Right lobe of liver (tissue), 6 donors: ENCODE measurements around the gene MAJIN. TPM values are rescaled to one million over a fixed set of nuclear protein-coding genes. Genes with fewer than 3 reads are reported as not detected.

Source experiments
- ATAC-seq, 4 donors: fragments of 200-7000 bp; cut with Tn5 transposase; one replicate each; pipeline ENCODE4 v1.9.1; 2020; ENCODE audit warnings: mild to moderate bottlenecking in 4 of 4, moderate library complexity in 4 of 4
- DNase-seq, 3 donors: peaks; one replicate each; pipeline ENCODE4 v3.0.0-alpha.2; 2020
- H3K27ac ChIP-seq, 3 donors: fragments of 200-600 bp; one replicate each; pipeline ENCODE4 v1.8.0; 2022
- H3K27me3 ChIP-seq, 2 donors: fragments of 200-600 bp; one replicate each; pipeline ENCODE4 v1.8.0; 2022
- H3K36me3 ChIP-seq, 4 donors: fragments of 200-600 bp; sonication (generic) in 1 of 4; one replicate each; pipeline versions ENCODE4 v1.5.1 to v1.8.0; 2017 to 2022; ENCODE audit warnings: control low read depth in 1 of 4
- H3K4me1 ChIP-seq, 4 donors: fragments of 200-600 bp; sonication (generic) in 1 of 4; one replicate each; pipeline versions ENCODE4 v1.5.1 to v1.8.0; 2017 to 2022; ENCODE audit warnings: control low read depth in 1 of 4
- H3K4me3 ChIP-seq, 3 donors: fragments of 200-600 bp; one replicate each; pipeline ENCODE4 v1.8.0; 2022
- H3K9me3 ChIP-seq, 4 donors: fragments of 200-600 bp; sonication (generic) in 1 of 4; one replicate each; pipeline versions ENCODE4 v1.5.1 to v1.8.0; 2017 to 2022; ENCODE audit warnings: control low read depth in 1 of 4
- POLR2A ChIP-seq: fragments of 450-650 bp; IDR thresholded peaks from one replicate; pipeline ENCODE4 v1.6.1; 2017; ENCODE audit warnings: antibody characterized with exemption, mild to moderate bottlenecking
- WGBS: methylation state at CpG from one replicate; pipeline ENCODE4 v1.1.6; 2018; ENCODE audit warnings: low coverage, low lambda C conversion rate; ENCODE audit not compliant: insufficient coverage; ENCODE audit errors: missing lambda C conversion rate; 5-methylcytosine and 5-hydroxymethylcytosine counted together
- intact Hi-C, 2 donors: fragments of 100-400 bp; cut with DNase I; formaldehyde crosslinking; loops; one replicate each; pipeline versions ENCODE4 v1.11.2 to v1.14.1; 2022
- total RNA-seq, 6 experiments: library from RNA; depleted of rRNA in 2 of 6; stranded (reverse); fragments of >200 nt in 2 of 6; fragmentation: NEBNext Ultra II Directional in 3 of 6; extraction: Animal tissue kit (Norgen Biotek cat#: 25700) in 3 of 6; gene quantifications; one replicate each; pipeline versions ENCODE4 v1.1.0 to v1.2.4, GENCODE V29; 2016 to 2023
- TF ChIP-seq, protein P1 (sequence below), 4 donors: fragments of 200-600 bp in 3 of 4; fragments of 450-650 bp in 1 of 4; IDR thresholded peaks; one replicate each; pipeline versions ENCODE4 v1.5.1 to v1.8.0; 2016 to 2022; ENCODE audit warnings: antibody characterized with exemption in 4 of 4, mild to moderate bottlenecking in 2 of 4
- donor health status: DM: no; HTN: yes; CAD: no.
- donor health status: DM: no; HTN: no; CAD: no.
- donor health status: DM: no; HTN: no; CAD: no.
- donor health status: DM: no; HTN: yes; CAD: no.
- donor health status: DM: no; HTN: yes; CAD: no.

The MAJIN gene
- total RNA-seq, 6 experiments from 2014 or later: 0.33 to 0.86 TPM; not detected in 4

DNA sequence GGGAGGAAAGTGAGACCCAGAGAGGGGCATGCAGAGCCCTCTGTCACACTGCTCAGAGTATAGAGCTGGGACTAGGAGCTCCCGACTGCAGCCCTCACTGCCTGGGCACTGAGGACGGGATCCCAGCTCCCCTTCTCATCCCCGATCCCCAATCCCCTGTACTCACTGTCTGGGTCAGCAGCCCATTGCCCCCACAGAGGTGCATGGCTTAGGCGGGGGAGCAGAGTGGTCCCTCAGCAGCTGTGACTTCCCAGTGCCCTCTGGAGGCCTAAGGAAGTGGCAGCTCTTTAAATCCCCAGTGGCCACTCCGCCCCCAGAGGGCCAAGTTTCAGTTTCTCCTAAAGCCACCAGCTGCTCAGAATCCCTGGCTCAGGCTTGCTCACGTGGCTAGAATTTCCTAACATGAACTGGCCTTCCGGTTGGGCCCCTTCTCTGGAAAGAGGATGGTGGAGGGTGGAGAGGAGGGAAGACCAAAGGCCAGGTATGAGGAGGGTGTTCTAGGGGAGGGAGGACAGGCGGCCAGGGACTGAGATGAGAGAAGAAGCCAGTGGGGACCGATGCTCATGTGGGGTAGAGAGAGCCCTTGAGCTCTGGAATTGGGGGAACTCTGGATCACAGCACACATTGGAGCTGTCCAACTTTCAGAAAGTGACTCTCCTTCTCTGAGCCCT, 24.9 kb upstream of the MAJIN start, which contains the start of gene BATF2:
TSS of gene BATF2 (minus strand) at position 262 of the 671 bp plus-strand sequence. CDS start at position 205, 57 bp downstream.
- DNase-seq: peak; percentile 85 to 92 (median 88)
- H3K27ac ChIP-seq: peak within 1 kb of the TSS; percentile 47 to 72 (median 60)
- H3K9me3 ChIP-seq: no peaks in the 10 kb centered on the region
- ATAC-seq: peak; percentile 97 to 99 (median 98)
- intact Hi-C loops: no loop called here
- WGBS: 3% methylated on average over 7 of the region's 9 CpGs
- H3K27me3 ChIP-seq: no peaks in the 10 kb centered on the region
- H3K4me3 ChIP-seq: peak within 1 kb of the TSS; percentile 52 to 70 (median 58)
- TF ChIP-seq, protein P1, sequence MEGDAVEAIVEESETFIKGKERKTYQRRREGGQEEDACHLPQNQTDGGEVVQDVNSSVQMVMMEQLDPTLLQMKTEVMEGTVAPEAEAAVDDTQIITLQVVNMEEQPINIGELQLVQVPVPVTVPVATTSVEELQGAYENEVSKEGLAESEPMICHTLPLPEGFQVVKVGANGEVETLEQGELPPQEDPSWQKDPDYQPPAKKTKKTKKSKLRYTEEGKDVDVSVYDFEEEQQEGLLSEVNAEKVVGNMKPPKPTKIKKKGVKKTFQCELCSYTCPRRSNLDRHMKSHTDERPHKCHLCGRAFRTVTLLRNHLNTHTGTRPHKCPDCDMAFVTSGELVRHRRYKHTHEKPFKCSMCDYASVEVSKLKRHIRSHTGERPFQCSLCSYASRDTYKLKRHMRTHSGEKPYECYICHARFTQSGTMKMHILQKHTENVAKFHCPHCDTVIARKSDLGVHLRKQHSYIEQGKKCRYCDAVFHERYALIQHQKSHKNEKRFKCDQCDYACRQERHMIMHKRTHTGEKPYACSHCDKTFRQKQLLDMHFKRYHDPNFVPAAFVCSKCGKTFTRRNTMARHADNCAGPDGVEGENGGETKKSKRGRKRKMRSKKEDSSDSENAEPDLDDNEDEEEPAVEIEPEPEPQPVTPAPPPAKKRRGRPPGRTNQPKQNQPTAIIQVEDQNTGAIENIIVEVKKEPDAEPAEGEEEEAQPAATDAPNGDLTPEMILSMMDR (IDR thresholded peaks at IDR 0.05): peak; percentile 47 to 59 (median 53)
- TF ChIP-seq POLR2A: peak; percentile 89
- H3K36me3 ChIP-seq: peaks cover 0 to 6% (median 0%) of the 10 kb centered on the region in 4 donors
- H3K4me1 ChIP-seq: peaks cover 0 to 13% (median 5%) of the 10 kb centered on the region in 4 donors

DNA sequence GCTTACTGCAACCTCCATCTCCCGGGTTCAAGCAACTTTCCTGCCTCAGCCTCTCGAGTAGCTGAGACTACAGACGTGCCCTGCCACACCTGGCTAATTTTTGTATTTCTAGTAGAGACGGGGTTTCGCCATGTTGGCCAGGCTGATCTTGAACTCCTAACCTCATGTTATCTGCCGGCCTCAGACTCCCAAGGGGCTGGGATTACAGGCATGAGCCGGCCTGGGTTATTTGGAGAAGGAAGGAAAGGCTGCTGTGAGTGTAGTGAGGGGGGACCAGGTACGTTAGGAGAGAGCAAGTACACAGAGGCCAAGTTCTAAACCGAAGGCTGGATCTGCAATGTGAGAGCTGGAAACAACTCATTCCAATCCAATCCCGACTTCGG, 24.4 kb upstream of the MAJIN start:
- H3K4me1 ChIP-seq: peaks cover 0 to 13% (median 5%) of the 10 kb centered on the region in 4 donors
- peak overlapping the region; percentile 47 to 72 (median 60) for H3K27ac ChIP-seq
- peak overlapping the region; percentile 52 to 70 (median 58) for H3K4me3 ChIP-seq
- H3K9me3 ChIP-seq: no peaks in the 10 kb centered on the region
- intact Hi-C loops: no loop called here
- H3K36me3 ChIP-seq: peaks cover 0 to 6% (median 0%) of the 10 kb centered on the region in 4 donors
- no peak for TF ChIP-seq POLR2A
- TF ChIP-seq, protein P1 (IDR thresholded peaks at IDR 0.05): no peak
- peak in 3 of 4 donors; percentile 34 to 47 (median 35) for ATAC-seq
- 9% methylated on average over 9 of the region's 11 CpGs for WGBS
- no peak for DNase-seq
- no peaks in the 10 kb centered on the region for H3K27me3 ChIP-seq

DNA sequence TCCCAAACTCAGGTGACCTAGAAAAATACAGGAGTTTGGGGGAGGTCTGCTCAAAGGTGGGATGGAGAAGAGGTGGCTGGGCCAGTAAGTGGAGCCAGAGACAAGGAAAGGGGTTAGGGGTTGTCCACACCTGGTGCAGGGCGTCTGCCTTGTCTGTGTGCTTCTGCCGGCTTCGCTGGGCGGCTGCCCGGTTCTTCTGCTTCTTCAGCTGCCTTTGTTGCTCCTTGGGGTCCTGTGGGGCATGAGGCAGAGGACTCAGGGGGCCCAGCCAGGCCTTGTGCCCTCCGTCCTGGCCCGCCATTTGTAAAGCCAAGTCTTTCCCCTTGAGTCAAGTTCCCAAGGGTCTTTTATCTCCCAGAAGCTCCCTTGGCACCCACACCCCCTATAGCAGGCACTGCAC, 22.4 kb upstream of the MAJIN start:
- Histone ChIP-seq H3K27me3 (no peaks in the 10 kb centered on the region), H3K36me3 (peaks cover 0 to 6% (median 0%) of the 10 kb centered on the region in 4 donors), H3K27ac (no peak overlapping the region), H3K9me3 (no peaks in the 10 kb centered on the region), H3K4me3 (no peak overlapping the region), H3K4me1 (peaks cover 0 to 13% (median 5%) of the 10 kb centered on the region in 4 donors)
- ATAC-seq: no peak
- TF ChIP-seq, protein P1 (IDR thresholded peaks at IDR 0.05): no peak
- TF ChIP-seq POLR2A: no peak
- no peak for DNase-seq
- intact Hi-C loops: no loop called here
- no CpG with 5 or more reads among the region's 7 CpGs for WGBS

GRCh38 chr11:64990222-64990923, 18.5 kb upstream of the MAJIN start:
- peak; percentile 75 to 86 (median 80) for ATAC-seq
- intact Hi-C loops: no loop called here
- 39% methylated on average over 12 of the region's 15 CpGs for WGBS

More at GRCh38 chr11:64990222-64990923, 18.5 kb upstream of the MAJIN start:
- no peak for TF ChIP-seq POLR2A
- TF ChIP-seq, protein P1 (IDR thresholded peaks at IDR 0.05): no peak
- H3K4me1 ChIP-seq: peaks cover 0 to 14% (median 5%) of the 10 kb centered on the region in 4 donors
- peaks cover 0 to 6% (median 0%) of the 10 kb centered on the region in 4 donors for H3K36me3 ChIP-seq
- DNase-seq: peak; percentile 43 to 62 (median 61)
- no peaks in the 10 kb centered on the region for H3K27me3 ChIP-seq
- H3K27ac ChIP-seq: peak overlapping the region in 2 of 3 donors; percentile 40 to 65
- H3K9me3 ChIP-seq: no peaks in the 10 kb centered on the region
- peak overlapping the region in 1 of 3 donors; percentile 14 for H3K4me3 ChIP-seq
